MCF 10A (cell line): ENCODE data around the gene HDAC6. TPM values are rescaled to one million over a fixed set of nuclear protein-coding genes. Genes with fewer than 3 reads are reported as not detected.

ENCODE experiments used
- BruUV-seq: library from RNA; stranded (reverse); fragments of 400-500 nt; replicated peaks from 2 replicates; lab custom pipeline; 2021; lab: Mats Ljungman, UMichigan
- CTCF ChIA-PET: fragments of 300-600 bp; sonication (Branson Sonifier 250); formaldehyde crosslinking; extraction: SDS; loops from one replicate; lab custom pipeline; 2021; ENCODE audit warnings: antibody characterized with exemption, inconsistent platforms; lab: Yijun Ruan, JAX
- POLR2A ChIA-PET: fragments of 300-600, 350-650 bp; sonication (Branson Sonifier 250); formaldehyde crosslinking; extraction: SDS; loops from one replicate; lab custom pipeline; 2020; ENCODE audit warnings: antibody characterized with exemption, inconsistent platforms; lab: Yijun Ruan, JAX
- DNase-seq: peaks from one replicate; pipeline ENCODE4 v3.0.0-alpha.2; 2018; ENCODE audit not compliant: unreplicated experiment
- H3K27ac Mint-ChIP-seq: one replicate; pipeline ENCODE4 v1.8.0; 2022; ENCODE audit warnings: mild to moderate bottlenecking, low read depth, mixed read lengths; ENCODE audit not compliant: unreplicated experiment
- H3K27me3 Mint-ChIP-seq: one replicate; pipeline ENCODE4 v1.8.0; 2022; ENCODE audit warnings: mixed read lengths; ENCODE audit not compliant: insufficient read depth, unreplicated experiment
- H3K36me3 Mint-ChIP-seq: one replicate; pipeline ENCODE4 v1.8.0; 2022; ENCODE audit warnings: mild to moderate bottlenecking, moderate library complexity, mixed read lengths; ENCODE audit not compliant: insufficient read depth, unreplicated experiment
- H3K4me1 Mint-ChIP-seq: one replicate; pipeline ENCODE4 v1.8.0; 2022; ENCODE audit warnings: mixed read lengths; ENCODE audit not compliant: insufficient read depth, unreplicated experiment
- H3K4me3 Mint-ChIP-seq: one replicate; pipeline ENCODE4 v1.8.0; 2022; ENCODE audit warnings: mild to moderate bottlenecking, moderate library complexity, mixed read lengths; ENCODE audit not compliant: unreplicated experiment
- H3K9me3 Mint-ChIP-seq: one replicate; pipeline ENCODE4 v1.8.0; 2022; ENCODE audit warnings: mixed read lengths; ENCODE audit not compliant: unreplicated experiment
- intact Hi-C: fragments of 100-400 bp; cut with micrococcal nuclease; formaldehyde crosslinking; loops from 2 replicates; pipeline ENCODE4 v1.14.1; 2022
- total RNA-seq: library from RNA; stranded (reverse); gene quantifications from 2 replicates; pipeline ENCODE4 v1.2.3, GENCODE V29; 2022
- TF ChIP-seq, protein P1 (sequence below): fragments of 200-600 bp; IDR thresholded peaks from one replicate; pipeline ENCODE4 v1.8.0; 2022; ENCODE audit warnings: antibody characterized with exemption, mild to moderate bottlenecking; ENCODE audit not compliant: unreplicated experiment

Gene HDAC6
- total RNA-seq, 1 experiment from 2014 or later: 45.1 TPM

DNA sequence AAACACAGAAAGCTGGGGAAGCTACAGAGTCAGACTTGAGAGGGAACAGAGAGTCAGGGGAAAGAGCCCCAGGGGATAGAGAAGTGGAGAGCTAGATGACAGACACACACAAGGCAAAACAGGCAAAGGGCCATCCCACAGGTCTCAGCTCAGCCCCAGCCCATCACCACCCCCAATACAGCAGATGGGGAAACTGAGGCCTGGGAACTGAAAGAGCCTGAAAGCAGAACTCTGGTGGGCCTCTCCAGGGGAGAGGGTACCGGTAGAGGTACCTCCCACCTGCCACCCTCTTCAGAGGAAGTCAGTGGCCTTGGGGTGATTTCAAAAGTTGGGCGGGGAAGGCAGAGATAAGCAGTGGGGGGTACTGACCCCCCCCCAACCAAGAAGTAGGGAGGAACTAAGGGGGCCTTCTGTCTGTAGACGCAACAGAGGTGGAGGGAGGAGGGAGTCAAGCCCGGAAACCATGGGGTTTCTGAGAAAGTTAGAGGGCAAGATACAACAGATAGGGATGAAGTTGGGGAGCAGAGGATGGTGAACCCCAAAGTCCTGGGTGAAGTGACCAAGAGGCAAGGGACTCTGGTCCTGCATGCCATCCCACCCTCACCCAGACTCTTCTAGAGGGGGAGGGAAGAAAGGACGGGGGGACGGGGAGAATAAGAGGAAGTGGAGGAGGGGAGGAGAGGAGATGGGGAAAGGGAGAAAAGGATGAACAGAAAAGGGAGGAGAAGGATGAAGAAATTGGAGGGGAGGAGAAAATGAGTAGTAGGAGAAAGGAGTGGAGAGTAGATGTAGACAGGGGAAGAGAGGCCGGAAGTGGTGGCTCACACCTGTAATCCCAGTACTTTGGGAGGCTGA, 12.3 kb upstream of the HDAC6 start:
- BruUV-seq: no TSS peak
- H3K27ac Mint-ChIP-seq: no peak overlapping the region
- peaks cover 14% of the 10 kb centered on the region for H3K9me3 Mint-ChIP-seq
- DNase-seq: no peak
- H3K4me3 Mint-ChIP-seq: no peak overlapping the region
- H3K4me1 Mint-ChIP-seq: peaks cover 5% of the 10 kb centered on the region
- ChIA-PET POLR2A (no interaction called here), CTCF (no interaction called here)
- H3K27me3 Mint-ChIP-seq: peaks cover 39% of the 10 kb centered on the region
- intact Hi-C loops: no loop called here
- TF ChIP-seq, protein P1, sequence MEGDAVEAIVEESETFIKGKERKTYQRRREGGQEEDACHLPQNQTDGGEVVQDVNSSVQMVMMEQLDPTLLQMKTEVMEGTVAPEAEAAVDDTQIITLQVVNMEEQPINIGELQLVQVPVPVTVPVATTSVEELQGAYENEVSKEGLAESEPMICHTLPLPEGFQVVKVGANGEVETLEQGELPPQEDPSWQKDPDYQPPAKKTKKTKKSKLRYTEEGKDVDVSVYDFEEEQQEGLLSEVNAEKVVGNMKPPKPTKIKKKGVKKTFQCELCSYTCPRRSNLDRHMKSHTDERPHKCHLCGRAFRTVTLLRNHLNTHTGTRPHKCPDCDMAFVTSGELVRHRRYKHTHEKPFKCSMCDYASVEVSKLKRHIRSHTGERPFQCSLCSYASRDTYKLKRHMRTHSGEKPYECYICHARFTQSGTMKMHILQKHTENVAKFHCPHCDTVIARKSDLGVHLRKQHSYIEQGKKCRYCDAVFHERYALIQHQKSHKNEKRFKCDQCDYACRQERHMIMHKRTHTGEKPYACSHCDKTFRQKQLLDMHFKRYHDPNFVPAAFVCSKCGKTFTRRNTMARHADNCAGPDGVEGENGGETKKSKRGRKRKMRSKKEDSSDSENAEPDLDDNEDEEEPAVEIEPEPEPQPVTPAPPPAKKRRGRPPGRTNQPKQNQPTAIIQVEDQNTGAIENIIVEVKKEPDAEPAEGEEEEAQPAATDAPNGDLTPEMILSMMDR: no peak
- no peaks in the 10 kb centered on the region for H3K36me3 Mint-ChIP-seq

DNA sequence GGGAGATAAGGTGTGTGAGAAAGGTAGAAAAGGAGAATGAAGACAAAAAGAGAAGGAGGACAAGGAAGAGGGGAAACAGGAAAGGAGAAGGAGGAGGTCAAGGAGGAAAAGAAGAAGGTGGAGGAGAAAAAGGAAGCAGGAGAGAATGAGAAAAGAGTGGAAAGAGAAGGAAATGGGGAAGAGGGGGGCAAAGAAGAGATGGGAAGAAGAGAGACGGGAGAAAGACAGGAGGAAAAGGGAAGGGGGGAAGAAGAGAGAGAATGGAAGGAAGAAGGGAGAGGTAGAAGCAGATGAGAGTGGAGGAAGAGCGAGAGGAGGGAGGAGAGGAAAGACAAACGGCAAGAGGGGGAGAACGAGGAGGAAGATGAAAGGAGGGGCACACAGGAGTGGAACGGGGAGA, 11.4 kb upstream of the HDAC6 start:
- Mint-ChIP-seq H3K27ac (no peak overlapping the region), H3K4me1 (peaks cover 5% of the 10 kb centered on the region), H3K36me3 (no peaks in the 10 kb centered on the region), H3K4me3 (no peak overlapping the region), H3K9me3 (peaks cover 14% of the 10 kb centered on the region), H3K27me3 (peaks cover 39% of the 10 kb centered on the region)
- TF ChIP-seq, protein P1: no peak
- intact Hi-C loops: no loop called here
- DNase-seq: no peak
- POLR2A ChIA-PET: no interaction called here
- CTCF ChIA-PET: no interaction called here
- BruUV-seq: no TSS peak

DNA sequence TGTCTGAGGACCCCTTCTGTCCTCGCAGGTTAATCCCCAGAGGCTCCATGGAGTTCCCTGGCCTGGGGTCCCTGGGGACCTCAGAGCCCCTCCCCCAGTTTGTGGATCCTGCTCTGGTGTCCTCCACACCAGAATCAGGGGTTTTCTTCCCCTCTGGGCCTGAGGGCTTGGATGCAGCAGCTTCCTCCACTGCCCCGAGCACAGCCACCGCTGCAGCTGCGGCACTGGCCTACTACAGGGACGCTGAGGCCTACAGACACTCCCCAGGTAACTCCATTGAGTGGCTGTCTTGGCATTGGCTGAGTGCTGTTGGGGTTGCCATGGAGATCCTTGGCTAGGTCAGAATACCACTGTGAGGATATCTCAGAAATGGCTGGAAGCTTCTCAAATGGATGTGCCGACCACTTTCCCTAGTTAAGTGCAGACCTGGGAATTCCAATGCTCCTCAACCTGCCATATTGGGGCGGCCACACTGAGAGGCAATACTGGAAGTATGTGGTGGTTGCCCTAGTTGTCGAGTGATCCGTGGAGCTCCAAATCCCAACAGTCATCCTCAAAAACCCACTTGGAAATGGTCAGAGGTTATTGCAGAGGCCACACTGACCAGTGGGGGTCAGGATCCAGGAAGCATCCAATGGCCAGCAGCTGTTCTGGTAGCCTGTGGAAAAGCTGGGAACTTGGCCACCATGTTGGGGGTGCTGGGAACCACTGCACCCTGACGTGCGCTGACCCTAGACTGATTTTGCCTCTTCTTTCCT, 10.6 kb upstream of the HDAC6 start:
- CTCF ChIA-PET: no interaction called here
- peaks cover 14% of the 10 kb centered on the region for H3K9me3 Mint-ChIP-seq
- POLR2A ChIA-PET: interaction anchor here (1.1 kb wide), 1 partner anchor 10 kb away, joined by 4 read pairs; the partner anchor contains the start of gene HDAC6
- DNase-seq: no peak
- peaks cover 39% of the 10 kb centered on the region for H3K27me3 Mint-ChIP-seq
- BruUV-seq: no TSS peak
- no peaks in the 10 kb centered on the region for H3K36me3 Mint-ChIP-seq
- H3K27ac Mint-ChIP-seq: no peak overlapping the region
- H3K4me1 Mint-ChIP-seq: peaks cover 5% of the 10 kb centered on the region
- TF ChIP-seq, protein P1: no peak
- intact Hi-C loops: no loop called here
- H3K4me3 Mint-ChIP-seq: no peak overlapping the region

DNA sequence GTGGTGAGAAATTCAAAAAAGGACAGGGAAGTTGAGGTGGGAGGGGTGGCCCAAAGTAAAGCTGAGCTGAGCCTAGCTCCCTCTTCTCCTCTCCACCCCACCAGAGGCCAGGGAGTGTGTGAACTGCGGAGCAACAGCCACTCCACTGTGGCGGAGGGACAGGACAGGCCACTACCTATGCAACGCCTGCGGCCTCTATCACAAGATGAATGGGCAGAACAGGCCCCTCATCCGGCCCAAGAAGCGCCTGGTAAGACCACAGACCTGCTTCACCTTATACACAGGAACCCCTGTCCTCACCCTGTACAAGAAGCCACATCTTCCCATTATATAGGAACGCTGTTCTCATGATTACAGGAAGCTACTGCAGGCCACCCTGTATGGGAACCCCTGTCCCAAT, 9.6 kb upstream of the HDAC6 start:
- Mint-ChIP-seq H3K4me3 (no peak overlapping the region), H3K9me3 (peaks cover 14% of the 10 kb centered on the region), H3K4me1 (peaks cover 5% of the 10 kb centered on the region), H3K27me3 (peaks cover 31% of the 10 kb centered on the region), H3K36me3 (no peaks in the 10 kb centered on the region), H3K27ac (no peak overlapping the region)
- CTCF ChIA-PET: no interaction called here
- POLR2A ChIA-PET: interaction anchor here (1.1 kb wide), 1 partner anchor 10 kb away, joined by 4 read pairs; the partner anchor contains the start of gene HDAC6
- intact Hi-C loops: no loop called here
- no TSS peak for BruUV-seq
- TF ChIP-seq, protein P1: no peak
- no peak for DNase-seq
